Activated gamma-delta T cell (primary cell): ENCODE data around the gene SLC2A9.
"Not testable (repeated sequence)": the region's sequence is repeated elsewhere in the genome, so short reads cannot be mapped to it uniquely, and the experiment has no call there.

Experiments used
- DNase-seq: peaks from one replicate; lab custom pipeline; 2025; lab: John Stamatoyannopoulos, UW

Gene SLC2A9

GRCh38 chr4:9926586-9926985, 94.7 kb downstream of the SLC2A9 start:
- no peak for DNase-seq

GRCh38 chr4:9925750-9926439, 95.4 kb downstream of the SLC2A9 start:
- no peak for DNase-seq

GRCh38 chr4:9924750-9925149, 96.5 kb downstream of the SLC2A9 start:
- no peak for DNase-seq

GRCh38 chr4:9923195-9923812, 98.0 kb downstream of the SLC2A9 start:
- no peak for DNase-seq

- DNase-seq: no peak
These were observed 100.0 kb downstream of the SLC2A9 start for GRCh38 chr4:9921326-9921725.

GRCh38 chr4:9920029-9920428, 101.3 kb downstream of the SLC2A9 start:
- no peak for DNase-seq

- DNase-seq: no peak
These were observed 102.2 kb downstream of the SLC2A9 start for GRCh38 chr4:9919047-9919446.

- DNase-seq: no peak
These were observed 102.8 kb downstream of the SLC2A9 start for GRCh38 chr4:9918484-9918883.

- DNase-seq: no peak
These were observed 104.4 kb downstream of the SLC2A9 start for GRCh38 chr4:9916937-9917336.

- no peak for DNase-seq
These were observed 105.0 kb downstream of the SLC2A9 start for GRCh38 chr4:9916346-9916745.

- DNase-seq: no peak
These were observed 107.5 kb downstream of the SLC2A9 start for GRCh38 chr4:9913846-9914245.

- no peak for DNase-seq
These were observed 114.3 kb downstream of the SLC2A9 start for GRCh38 chr4:9906996-9907395.

- DNase-seq: no peak
These were observed 116.2 kb downstream of the SLC2A9 start for GRCh38 chr4:9904976-9905587.

GRCh38 chr4:9903317-9903716, 118.0 kb downstream of the SLC2A9 start:
- no peak for DNase-seq

- DNase-seq: no peak
These were observed 120.0 kb downstream of the SLC2A9 start for GRCh38 chr4:9901257-9901656.

GRCh38 chr4:9900633-9901032, 120.7 kb downstream of the SLC2A9 start:
- not testable (repeated sequence) for DNase-seq

- no peak for DNase-seq
These were observed 121.8 kb downstream of the SLC2A9 start for GRCh38 chr4:9899306-9900055.

- DNase-seq: no peak
These were observed 122.5 kb downstream of the SLC2A9 start for GRCh38 chr4:9898596-9899305.

- DNase-seq: no peak
These were observed 126.0 kb downstream of the SLC2A9 start for GRCh38 chr4:9895333-9895705.

GRCh38 chr4:9894644-9895332, 126.5 kb downstream of the SLC2A9 start:
- no peak for DNase-seq

- DNase-seq: no peak
These were observed 127.8 kb downstream of the SLC2A9 start for GRCh38 chr4:9893329-9894108.
